ENCODE data around the gene FCHO2. TPM values are rescaled to one million over a fixed set of nuclear protein-coding genes. Genes with fewer than 3 reads are reported as not detected.
"Not testable (repeated sequence)": the region's sequence is repeated elsewhere in the genome, so short reads cannot be mapped to it uniquely, and the experiment has no call there.

The FCHO2 gene
- total RNA-seq, 1 donor from 2014 or later, result 1.6 TPM

DNA sequence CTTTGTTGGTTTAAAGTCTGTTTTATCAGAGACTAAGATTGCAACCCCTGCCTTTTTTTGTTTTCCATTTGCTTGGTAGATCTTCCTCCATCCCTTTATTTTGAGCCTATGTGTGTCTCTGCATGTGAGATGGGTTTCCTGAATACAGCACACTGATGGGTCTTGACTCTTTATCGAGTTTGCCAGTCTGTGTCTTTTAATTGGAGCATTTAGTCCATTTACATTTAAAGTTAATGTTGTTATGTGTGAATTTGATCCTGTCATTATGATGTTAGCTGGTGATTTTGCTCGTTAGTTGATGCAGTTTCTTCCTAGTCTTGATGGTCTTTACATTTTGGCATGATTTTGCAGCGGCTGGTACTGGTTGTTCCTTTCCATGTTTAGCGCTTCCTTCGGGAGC lies 18.6 kb downstream of the FCHO2 start:
- H3K27ac Mint-ChIP-seq; DNase-seq (ENCODE audit: low spot score); intact Hi-C loops (cut with micrococcal nuclease); H3K9me3 Mint-ChIP-seq; H3K4me3 Mint-ChIP-seq (ENCODE audit: low read depth); H3K4me1 Mint-ChIP-seq (ENCODE audit: low read depth); H3K36me3 Mint-ChIP-seq (ENCODE audit: low read depth): not testable (repeated sequence)
- peaks cover 13% of the 10 kb centered on the region for H3K27me3 Mint-ChIP-seq (ENCODE audit: low read depth)

DNA sequence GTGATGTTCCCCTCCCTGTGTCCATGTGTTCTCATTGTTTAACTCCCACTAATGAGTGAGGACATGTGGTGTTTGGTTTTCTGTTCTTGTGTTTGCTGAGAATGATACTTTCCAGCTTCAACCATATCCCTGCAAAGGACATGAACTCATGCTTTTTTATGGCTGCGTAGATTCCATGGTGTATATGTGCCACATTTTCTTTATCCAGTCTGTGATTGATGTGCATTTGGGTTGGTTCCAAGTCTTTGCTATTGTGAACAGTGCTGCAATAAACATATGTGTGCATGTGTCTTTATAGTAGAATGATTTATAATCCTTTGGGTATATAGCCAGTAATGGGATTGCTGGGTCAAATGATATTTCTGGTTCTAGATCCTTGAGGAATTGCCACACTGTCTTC lies 21.0 kb downstream of the FCHO2 start:
- H3K27me3 Mint-ChIP-seq (ENCODE audit: low read depth); H3K4me3 Mint-ChIP-seq (ENCODE audit: low read depth); H3K36me3 Mint-ChIP-seq (ENCODE audit: low read depth); intact Hi-C loops (cut with micrococcal nuclease); DNase-seq (ENCODE audit: low spot score); H3K27ac Mint-ChIP-seq; H3K9me3 Mint-ChIP-seq; H3K4me1 Mint-ChIP-seq (ENCODE audit: low read depth): not testable (repeated sequence)

DNA sequence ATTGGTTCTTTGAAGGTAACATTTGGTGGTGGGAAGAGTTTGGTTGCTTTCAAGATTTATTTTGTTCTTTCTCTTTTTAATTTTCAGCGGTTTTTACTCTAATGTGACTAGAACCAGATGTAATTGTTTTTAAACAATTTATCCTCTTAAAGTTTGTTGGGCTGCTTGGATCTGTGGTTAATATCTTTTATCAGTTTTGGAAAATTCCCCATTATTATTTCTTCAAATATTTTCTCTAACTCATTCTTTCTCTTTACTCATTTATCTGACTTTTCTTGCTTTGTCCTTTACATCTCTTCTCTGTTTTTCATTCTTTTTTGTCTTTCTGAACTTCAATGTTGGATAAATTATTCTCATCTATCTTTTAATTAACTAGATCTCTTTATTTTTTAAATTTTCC lies 29.9 kb downstream of the FCHO2 start:
- H3K4me3 Mint-ChIP-seq (ENCODE audit: low read depth), result no peak overlapping the region
- H3K4me1 Mint-ChIP-seq (ENCODE audit: low read depth), result no peaks in the 10 kb centered on the region
- peaks cover 20% of the 10 kb centered on the region for H3K27me3 Mint-ChIP-seq (ENCODE audit: low read depth)
- DNase-seq (ENCODE audit: low spot score), result no peak
- intact Hi-C loops (cut with micrococcal nuclease), result no loop called here
- H3K9me3 Mint-ChIP-seq, result no peaks in the 10 kb centered on the region
- H3K36me3 Mint-ChIP-seq (ENCODE audit: low read depth), result no peaks in the 10 kb centered on the region
- H3K27ac Mint-ChIP-seq, result no peak overlapping the region

DNA sequence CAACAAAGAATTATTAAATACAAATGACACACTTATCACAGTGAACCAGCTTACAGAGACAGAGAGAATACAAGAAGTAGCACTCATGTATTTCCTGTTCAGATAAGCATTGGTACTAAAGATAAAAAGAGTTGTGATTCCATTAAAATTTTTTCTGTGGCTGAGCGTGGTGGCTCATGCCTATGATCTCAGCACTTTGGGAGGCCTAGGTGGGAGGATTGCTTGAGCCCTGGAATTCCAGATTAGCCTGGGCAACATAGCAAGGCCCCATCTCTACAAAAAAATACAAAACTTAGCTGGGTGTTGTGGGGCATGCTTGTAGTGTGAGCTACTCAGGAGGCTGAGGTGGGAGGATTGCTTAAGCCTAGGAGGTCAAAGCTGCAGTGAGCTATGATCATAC lies 32.9 kb downstream of the FCHO2 start:
- intact Hi-C loops (cut with micrococcal nuclease), result no loop called here
- DNase-seq (ENCODE audit: low spot score), result no peak
- H3K9me3 Mint-ChIP-seq, result no peaks in the 10 kb centered on the region
- H3K27me3 Mint-ChIP-seq (ENCODE audit: low read depth), result peaks cover 38% of the 10 kb centered on the region
- H3K36me3 Mint-ChIP-seq (ENCODE audit: low read depth), result no peaks in the 10 kb centered on the region
- H3K4me3 Mint-ChIP-seq (ENCODE audit: low read depth), result no peak overlapping the region
- H3K27ac Mint-ChIP-seq, result no peak overlapping the region
- H3K4me1 Mint-ChIP-seq (ENCODE audit: low read depth), result no peaks in the 10 kb centered on the region

DNA sequence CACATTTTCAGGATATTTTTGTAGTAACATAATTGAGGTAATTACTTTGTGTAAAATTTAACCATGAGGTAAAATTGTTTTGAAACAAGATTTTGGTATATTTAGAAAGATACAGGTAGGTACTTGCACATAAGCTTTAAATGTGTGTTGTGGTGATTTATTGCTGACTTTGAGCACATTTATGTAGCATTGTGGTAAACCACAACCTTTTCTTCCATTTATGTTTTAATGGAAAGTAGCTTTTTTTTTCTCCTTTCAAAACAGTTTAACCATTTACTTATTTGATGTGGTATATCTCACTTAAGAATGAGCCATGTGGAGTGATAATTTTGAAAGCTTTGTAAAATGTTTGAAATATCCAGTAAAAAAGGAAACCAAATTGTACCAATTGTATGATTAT lies 35.6 kb downstream of the FCHO2 start:
- Mint-ChIP-seq H3K27me3 (ENCODE audit: low read depth) (peaks cover 29% of the 10 kb centered on the region), H3K4me1 (ENCODE audit: low read depth) (no peaks in the 10 kb centered on the region), H3K27ac (no peak overlapping the region), H3K9me3 (no peaks in the 10 kb centered on the region), H3K4me3 (ENCODE audit: low read depth) (no peak overlapping the region), H3K36me3 (ENCODE audit: low read depth) (no peaks in the 10 kb centered on the region)
- DNase-seq (ENCODE audit: low spot score), result no peak
- intact Hi-C loops (cut with micrococcal nuclease), result no loop called here

DNA sequence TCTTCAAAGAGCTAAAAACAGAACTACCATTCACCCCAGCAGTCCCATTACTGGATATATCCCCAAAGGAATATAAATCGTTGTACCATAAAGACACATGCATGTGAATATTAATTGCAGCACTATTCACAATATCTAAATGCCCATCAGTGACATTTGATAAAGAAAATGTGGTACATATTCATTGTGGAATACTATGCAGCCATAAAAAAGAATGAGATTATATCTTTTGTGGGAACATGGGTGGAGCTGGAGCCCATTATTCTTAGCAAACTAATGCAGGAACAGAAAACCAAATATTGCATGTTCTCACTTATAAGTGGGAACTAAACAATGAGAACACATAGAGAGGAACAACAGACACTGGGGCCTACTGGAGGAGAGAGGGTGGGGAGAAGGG lies 38.7 kb downstream of the FCHO2 start:
- intact Hi-C loops (cut with micrococcal nuclease), result no loop called here
- Mint-ChIP-seq H3K4me1 (ENCODE audit: low read depth) (no peaks in the 10 kb centered on the region), H3K36me3 (ENCODE audit: low read depth) (no peaks in the 10 kb centered on the region)

DNA sequence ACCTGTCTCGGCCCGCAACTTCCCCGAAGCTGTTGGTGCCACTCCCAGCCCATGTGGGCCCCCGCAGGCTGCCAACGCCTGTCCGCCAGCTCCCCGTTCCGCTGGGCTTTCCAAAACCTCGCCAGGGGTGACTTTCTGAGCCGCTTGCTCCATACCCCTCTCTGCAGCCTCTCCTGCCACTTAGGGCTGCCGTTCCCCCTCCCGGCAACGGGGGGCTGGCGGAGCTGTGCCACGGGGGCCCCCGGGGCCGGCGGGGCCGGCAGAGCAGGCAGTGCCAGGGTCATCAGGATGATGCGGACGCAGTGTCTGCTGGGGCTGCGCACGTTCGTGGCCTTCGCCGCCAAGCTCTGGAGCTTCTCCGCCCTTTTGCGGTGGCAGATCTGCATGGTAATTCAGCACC lies 40.8 kb downstream of the FCHO2 start:
- Mint-ChIP-seq H3K27me3 (ENCODE audit: low read depth) (peaks cover 19% of the 10 kb centered on the region), H3K4me3 (ENCODE audit: low read depth) (no peak overlapping the region), H3K27ac (no peak overlapping the region), H3K9me3 (no peaks in the 10 kb centered on the region), H3K36me3 (ENCODE audit: low read depth) (no peaks in the 10 kb centered on the region), H3K4me1 (ENCODE audit: low read depth) (no peaks in the 10 kb centered on the region)
- intact Hi-C loops (cut with micrococcal nuclease), result no loop called here
- DNase-seq (ENCODE audit: low spot score), result no peak

More for the DNA sequence above, 38.7 kb downstream of the FCHO2 start:
- DNase-seq (ENCODE audit: low spot score), result no peak
- H3K4me3 Mint-ChIP-seq (ENCODE audit: low read depth), result no peak overlapping the region
- H3K27ac Mint-ChIP-seq, result no peak overlapping the region
- H3K9me3 Mint-ChIP-seq, result no peaks in the 10 kb centered on the region
- peaks cover 21% of the 10 kb centered on the region for H3K27me3 Mint-ChIP-seq (ENCODE audit: low read depth)

DNA sequence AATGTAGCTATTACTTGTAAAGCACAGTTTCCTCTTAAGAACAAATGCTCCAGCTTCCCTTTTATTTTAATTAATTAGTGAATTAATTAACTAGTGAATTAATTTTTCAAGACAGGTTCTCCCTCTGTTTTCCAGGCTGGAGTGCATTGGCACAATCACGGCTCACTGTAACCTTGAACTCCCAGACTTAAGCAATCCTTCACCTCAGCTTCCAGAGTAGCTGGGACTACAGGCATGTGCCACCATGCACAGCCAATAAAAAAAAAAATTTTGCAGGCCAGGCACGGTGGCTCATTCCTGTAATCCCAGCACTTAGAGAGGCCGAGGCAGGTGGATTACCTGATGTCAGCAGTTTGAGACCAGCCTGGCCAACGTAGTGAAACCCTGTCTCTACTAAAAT lies 44.1 kb downstream of the FCHO2 start:
- intact Hi-C loops (cut with micrococcal nuclease), result no loop called here
- no peak overlapping the region for H3K4me3 Mint-ChIP-seq (ENCODE audit: low read depth)

DNA sequence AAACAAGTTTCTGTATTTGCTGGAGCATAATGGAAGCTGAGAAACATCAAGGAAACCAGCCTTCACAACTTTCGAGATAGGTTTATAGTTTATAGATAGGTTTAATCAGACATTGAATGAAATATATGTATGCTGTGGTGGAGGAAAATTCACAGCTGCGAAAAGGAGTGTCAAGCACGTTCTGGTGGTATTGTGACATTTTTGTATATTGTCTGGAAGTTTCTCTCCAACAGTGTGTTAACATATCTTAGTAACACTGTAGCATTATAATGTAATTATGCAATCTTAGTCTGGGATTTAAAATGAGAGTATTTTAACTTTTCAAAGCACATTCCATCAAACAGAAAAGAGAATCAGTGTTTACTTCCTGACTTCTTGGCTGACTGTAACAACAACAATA lies 50.0 kb downstream of the FCHO2 start:
- no peaks in the 10 kb centered on the region for H3K9me3 Mint-ChIP-seq
- H3K27ac Mint-ChIP-seq, result no peak overlapping the region
- DNase-seq (ENCODE audit: low spot score), result no peak
- H3K27me3 Mint-ChIP-seq (ENCODE audit: low read depth), result peaks cover 10% of the 10 kb centered on the region
- H3K4me1 Mint-ChIP-seq (ENCODE audit: low read depth), result no peaks in the 10 kb centered on the region
- intact Hi-C loops (cut with micrococcal nuclease), result no loop called here
- no peaks in the 10 kb centered on the region for H3K36me3 Mint-ChIP-seq (ENCODE audit: low read depth)
- no peak overlapping the region for H3K4me3 Mint-ChIP-seq (ENCODE audit: low read depth)

More for the DNA sequence above, 44.1 kb downstream of the FCHO2 start:
- Mint-ChIP-seq H3K9me3 (no peaks in the 10 kb centered on the region), H3K27ac (no peak overlapping the region), H3K4me1 (ENCODE audit: low read depth) (no peaks in the 10 kb centered on the region), H3K36me3 (ENCODE audit: low read depth) (no peaks in the 10 kb centered on the region), H3K27me3 (ENCODE audit: low read depth) (peaks cover 2% of the 10 kb centered on the region)
- no peak for DNase-seq (ENCODE audit: low spot score)

DNA sequence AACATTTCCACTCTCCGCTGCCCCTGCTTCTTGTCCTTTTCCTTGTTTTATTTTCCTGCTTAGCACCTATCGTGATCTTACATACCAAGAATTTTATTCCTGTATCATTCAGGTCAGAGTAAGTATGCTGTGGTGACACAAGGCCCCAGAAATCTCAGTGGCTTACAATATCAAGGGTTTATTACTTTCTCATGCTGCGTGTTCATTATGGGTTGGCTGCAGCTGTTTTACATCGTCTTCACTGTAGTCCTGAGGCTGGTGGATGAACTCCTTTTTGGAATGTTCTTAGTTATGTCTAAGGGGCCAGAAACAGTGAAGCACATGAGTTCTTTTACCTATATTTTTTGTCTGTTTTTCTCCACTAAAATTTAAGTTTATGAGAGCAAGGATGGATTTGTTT lies 51.2 kb downstream of the FCHO2 start:
- no peaks in the 10 kb centered on the region for H3K36me3 Mint-ChIP-seq (ENCODE audit: low read depth)
- no peaks in the 10 kb centered on the region for H3K9me3 Mint-ChIP-seq
- H3K4me3 Mint-ChIP-seq (ENCODE audit: low read depth), result no peak overlapping the region
- intact Hi-C loops (cut with micrococcal nuclease), result no loop called here
- H3K27me3 Mint-ChIP-seq (ENCODE audit: low read depth), result peaks cover 8% of the 10 kb centered on the region
- H3K4me1 Mint-ChIP-seq (ENCODE audit: low read depth), result no peaks in the 10 kb centered on the region
- DNase-seq (ENCODE audit: low spot score), result no peak
- H3K27ac Mint-ChIP-seq, result no peak overlapping the region

DNA sequence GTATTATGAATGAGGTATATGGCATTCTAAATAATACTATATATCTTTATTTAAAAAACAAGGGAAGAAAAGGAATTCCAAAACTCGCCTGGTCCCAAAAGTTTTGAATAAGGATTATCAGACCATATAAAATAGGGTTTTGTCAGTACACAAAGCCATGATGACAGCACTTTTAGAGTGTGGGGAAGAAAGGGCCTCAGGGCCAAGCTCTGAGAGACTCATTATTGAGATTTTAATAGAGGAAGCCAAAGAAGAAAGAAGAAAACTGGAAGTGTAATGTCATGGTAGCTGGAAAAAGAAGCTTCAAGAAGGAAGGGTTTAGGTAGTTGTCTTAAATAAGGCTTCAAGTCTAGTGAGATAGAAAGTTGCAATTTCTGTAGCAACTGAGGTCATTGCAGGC lies 53.0 kb downstream of the FCHO2 start:
- no peaks in the 10 kb centered on the region for H3K4me1 Mint-ChIP-seq (ENCODE audit: low read depth)
- intact Hi-C loops (cut with micrococcal nuclease), result no loop called here

DNA sequence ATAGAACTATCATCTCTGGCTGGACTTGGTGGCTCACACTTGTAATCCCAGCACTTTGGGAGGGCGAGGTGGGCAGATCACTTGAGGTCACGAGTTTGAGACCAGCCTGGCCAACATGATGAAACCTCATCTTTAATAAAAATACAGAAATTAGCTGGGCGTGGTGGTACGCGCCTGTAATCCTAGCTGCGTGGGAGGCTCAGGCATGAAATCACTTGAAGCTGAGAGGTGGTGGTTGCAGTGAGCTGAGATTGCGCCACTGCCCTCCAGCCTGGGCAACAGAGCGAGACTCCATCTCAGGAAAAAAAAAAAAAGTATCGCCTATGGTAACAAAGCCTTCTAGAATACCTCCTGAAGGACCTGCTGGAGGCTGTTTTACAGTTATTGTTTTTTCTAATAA lies 55.8 kb downstream of the FCHO2 start:
- H3K27ac Mint-ChIP-seq; H3K4me3 Mint-ChIP-seq (ENCODE audit: low read depth); intact Hi-C loops (cut with micrococcal nuclease); H3K27me3 Mint-ChIP-seq (ENCODE audit: low read depth); H3K36me3 Mint-ChIP-seq (ENCODE audit: low read depth); H3K9me3 Mint-ChIP-seq; H3K4me1 Mint-ChIP-seq (ENCODE audit: low read depth); DNase-seq (ENCODE audit: low spot score): not testable (repeated sequence)

More for the DNA sequence above, 53.0 kb downstream of the FCHO2 start:
- Mint-ChIP-seq H3K27me3 (ENCODE audit: low read depth) (peaks cover 8% of the 10 kb centered on the region), H3K9me3 (no peaks in the 10 kb centered on the region), H3K27ac (no peak overlapping the region), H3K4me3 (ENCODE audit: low read depth) (no peak overlapping the region), H3K36me3 (ENCODE audit: low read depth) (no peaks in the 10 kb centered on the region)
- DNase-seq (ENCODE audit: low spot score), result no peak

DNA sequence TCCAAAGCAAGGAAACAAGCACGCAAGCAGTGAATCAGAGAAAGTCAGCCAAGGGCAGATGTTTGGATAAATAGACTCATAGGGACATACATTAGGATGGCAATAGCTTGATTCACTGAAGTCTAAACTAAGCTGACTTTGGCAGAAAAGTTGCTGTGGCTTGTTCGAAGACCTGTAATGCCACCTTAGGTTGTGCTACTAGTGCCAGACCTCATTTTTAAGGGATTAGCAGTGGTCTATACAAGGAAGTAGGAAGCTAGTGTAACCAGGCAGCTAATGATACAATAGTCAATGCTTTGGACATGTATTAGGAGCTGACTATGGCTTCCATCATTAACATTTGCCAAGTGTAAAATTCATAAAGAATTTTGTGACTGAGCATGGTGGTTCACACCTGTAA lies 63.1 kb downstream of the FCHO2 start:
- no peak for DNase-seq (ENCODE audit: low spot score)
- Mint-ChIP-seq H3K27ac (no peak overlapping the region), H3K36me3 (ENCODE audit: low read depth) (no peaks in the 10 kb centered on the region), H3K4me1 (ENCODE audit: low read depth) (no peaks in the 10 kb centered on the region), H3K4me3 (ENCODE audit: low read depth) (no peak overlapping the region), H3K27me3 (ENCODE audit: low read depth) (peaks cover 4% of the 10 kb centered on the region), H3K9me3 (no peaks in the 10 kb centered on the region)
- intact Hi-C loops (cut with micrococcal nuclease), result no loop called here

DNA sequence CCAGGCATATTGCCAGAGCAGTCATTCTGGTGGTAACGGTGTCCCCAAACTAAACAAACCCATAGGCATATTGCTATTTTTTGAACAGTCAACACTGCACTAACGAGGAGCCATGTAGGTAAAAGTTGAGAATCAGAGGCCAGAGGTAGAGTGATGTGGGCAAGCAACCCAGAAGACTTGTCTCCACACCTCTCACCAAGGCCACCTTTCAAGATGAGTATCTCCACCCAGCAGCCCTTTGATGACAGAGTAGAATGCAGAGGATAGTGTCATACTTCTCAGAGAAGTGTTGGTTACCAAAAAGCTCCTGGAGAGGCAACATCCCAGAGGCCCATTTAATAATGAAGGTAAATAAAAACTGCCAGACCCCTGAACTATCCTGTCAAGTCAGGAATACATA lies 63.9 kb downstream of the FCHO2 start:
- Mint-ChIP-seq H3K27me3 (ENCODE audit: low read depth) (peaks cover 4% of the 10 kb centered on the region), H3K27ac (no peak overlapping the region), H3K36me3 (ENCODE audit: low read depth) (no peaks in the 10 kb centered on the region), H3K4me1 (ENCODE audit: low read depth) (no peaks in the 10 kb centered on the region), H3K9me3 (no peaks in the 10 kb centered on the region), H3K4me3 (ENCODE audit: low read depth) (no peak overlapping the region)
- no peak for DNase-seq (ENCODE audit: low spot score)
- intact Hi-C loops (cut with micrococcal nuclease), result no loop called here

Measured in activated T-helper 2 cell treated with anti-CD3 and anti-CD28 coated beads, Interferon-gamma antibody, Interleukin-2, Interleukin-4, amounts not matched to agents 10 μg/mL and 5 μg/mL and 100 μg/mL, durations not matched to agents 14 hours and 24 hours and 36 hours (primary cell).